ENCODE data around the gene GATA5.

The GATA5 gene

GRCh38 chr20:62472941-62473585 lies 2.7 kb downstream of the GATA5 start:
- DNase-seq (ENCODE audit: low spot score): no peak
- TF ChIP-seq, protein P1, sequence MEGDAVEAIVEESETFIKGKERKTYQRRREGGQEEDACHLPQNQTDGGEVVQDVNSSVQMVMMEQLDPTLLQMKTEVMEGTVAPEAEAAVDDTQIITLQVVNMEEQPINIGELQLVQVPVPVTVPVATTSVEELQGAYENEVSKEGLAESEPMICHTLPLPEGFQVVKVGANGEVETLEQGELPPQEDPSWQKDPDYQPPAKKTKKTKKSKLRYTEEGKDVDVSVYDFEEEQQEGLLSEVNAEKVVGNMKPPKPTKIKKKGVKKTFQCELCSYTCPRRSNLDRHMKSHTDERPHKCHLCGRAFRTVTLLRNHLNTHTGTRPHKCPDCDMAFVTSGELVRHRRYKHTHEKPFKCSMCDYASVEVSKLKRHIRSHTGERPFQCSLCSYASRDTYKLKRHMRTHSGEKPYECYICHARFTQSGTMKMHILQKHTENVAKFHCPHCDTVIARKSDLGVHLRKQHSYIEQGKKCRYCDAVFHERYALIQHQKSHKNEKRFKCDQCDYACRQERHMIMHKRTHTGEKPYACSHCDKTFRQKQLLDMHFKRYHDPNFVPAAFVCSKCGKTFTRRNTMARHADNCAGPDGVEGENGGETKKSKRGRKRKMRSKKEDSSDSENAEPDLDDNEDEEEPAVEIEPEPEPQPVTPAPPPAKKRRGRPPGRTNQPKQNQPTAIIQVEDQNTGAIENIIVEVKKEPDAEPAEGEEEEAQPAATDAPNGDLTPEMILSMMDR (IDR thresholded peaks at IDR 0.05): no peak
- Histone ChIP-seq H3K27ac (no peak overlapping the region), H3K4me3 (no peak overlapping the region)

DNA sequence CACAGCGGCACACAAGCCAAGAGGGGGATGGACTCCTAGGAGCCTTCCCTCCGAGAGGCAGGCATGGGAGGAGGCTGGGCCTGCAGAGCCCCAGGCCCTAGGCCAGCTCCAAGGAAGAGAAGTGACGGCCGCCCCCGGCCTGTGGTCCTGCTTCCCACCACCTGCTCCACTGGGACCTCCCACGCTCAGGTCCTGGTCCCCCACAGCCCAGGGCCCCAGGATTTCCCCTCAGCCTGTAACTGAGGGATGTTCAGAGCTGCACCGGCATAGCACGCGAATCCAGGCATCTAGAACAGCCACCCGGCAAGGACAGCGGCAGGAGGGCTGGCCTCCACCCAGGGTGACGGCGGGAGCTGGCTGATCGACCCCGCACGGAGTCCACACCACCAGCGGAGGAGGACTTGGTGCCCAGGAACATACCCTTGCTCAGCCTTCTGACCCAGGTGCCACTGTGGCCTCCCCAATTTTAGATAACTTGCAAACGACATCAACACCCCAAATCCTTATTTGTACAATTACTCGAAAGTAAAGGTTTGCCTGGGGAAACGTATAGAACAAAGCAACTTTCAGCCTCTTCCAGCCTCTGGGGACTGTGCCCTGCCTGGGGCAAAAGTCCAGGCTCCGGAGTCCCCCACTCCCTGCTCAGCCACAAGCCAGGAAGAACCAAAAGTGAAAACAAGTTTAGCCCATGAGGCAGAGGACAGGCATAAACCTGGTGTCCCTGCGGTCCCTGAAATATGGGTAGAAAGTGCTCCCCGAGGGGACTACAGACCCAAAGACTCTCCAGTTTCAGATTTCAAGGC lies 3.5 kb downstream of the GATA5 start:
- H3K27ac ChIP-seq: no peak overlapping the region
- TF ChIP-seq, protein P1 (IDR thresholded peaks at IDR 0.05): no peak
- H3K4me3 ChIP-seq: no peak overlapping the region
- no peak for DNase-seq (ENCODE audit: low spot score)

DNA sequence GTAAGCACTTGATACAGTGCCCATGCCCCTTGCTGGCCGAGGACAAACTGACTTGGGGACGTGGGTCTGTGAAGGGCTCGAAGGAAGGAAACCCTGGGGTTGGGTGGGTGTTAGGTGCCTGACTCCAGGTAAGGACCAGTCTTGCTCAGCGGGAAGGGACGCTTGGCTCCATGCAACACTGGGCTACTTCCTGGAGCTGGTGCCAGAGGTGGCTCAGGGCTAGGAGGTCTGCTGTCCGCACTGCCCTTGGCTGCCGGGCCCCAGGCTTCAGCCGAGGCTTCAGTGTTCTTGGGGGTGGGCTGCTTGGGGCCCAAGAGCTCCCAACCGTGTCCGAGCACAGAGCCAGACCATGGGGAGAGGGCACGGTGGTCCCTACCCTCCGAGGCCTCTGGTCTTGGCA lies 5.3 kb downstream of the GATA5 start:
- TF ChIP-seq, protein P1 (IDR thresholded peaks at IDR 0.05): no peak
- Histone ChIP-seq H3K27ac (no peak overlapping the region), H3K4me3 (no peak overlapping the region)
- DNase-seq (ENCODE audit: low spot score): no peak

DNA sequence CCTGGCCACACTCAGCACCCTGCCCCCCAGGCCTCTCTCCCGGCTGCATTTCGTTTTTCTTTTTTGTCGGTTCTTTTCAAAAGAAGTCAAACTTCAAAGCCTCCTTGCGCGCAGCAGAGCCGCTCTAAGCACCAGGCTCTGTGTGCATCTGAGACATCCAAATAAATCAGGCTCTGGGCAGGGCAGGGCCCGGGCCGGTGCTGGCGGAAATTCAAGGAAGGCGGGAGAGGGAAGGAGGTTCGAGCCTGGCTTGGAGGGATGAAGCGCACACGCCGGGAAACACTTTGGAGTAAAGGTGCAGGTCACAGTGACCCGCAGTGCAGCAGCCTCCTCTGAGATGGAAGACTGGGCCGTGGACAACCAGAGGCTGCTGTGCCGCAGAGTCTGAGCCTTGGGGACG lies 5.8 kb downstream of the GATA5 start:
- Histone ChIP-seq H3K4me3 (no peak overlapping the region), H3K27ac (no peak overlapping the region)

DNA sequence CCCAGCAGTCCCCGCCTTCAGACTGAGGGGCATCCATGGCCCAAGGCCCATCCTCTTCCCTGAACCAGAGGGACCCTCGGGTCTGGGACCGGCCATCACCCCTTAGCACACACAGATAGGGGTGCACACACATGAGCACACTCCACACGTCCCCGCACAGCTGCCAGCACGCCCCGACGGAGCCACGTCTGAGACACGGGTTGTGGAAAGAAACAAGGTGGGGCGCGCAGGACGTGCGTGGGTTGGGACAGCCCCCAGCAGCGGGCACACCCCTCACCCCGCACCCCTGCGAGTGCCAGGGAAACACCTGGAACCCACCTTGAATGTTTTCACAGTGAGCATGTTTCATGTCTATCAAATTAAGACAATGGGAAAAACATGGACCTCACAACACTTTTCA lies 6.4 kb downstream of the GATA5 start:
- Histone ChIP-seq H3K27ac (no peak overlapping the region), H3K4me3 (no peak overlapping the region)
- TF ChIP-seq, protein P1 (IDR thresholded peaks at IDR 0.05): no peak
- no peak for DNase-seq (ENCODE audit: low spot score)

More for the DNA sequence above, 5.8 kb downstream of the GATA5 start:
- no peak for DNase-seq (ENCODE audit: low spot score)
- TF ChIP-seq, protein P1 (IDR thresholded peaks at IDR 0.05): no peak

DNA sequence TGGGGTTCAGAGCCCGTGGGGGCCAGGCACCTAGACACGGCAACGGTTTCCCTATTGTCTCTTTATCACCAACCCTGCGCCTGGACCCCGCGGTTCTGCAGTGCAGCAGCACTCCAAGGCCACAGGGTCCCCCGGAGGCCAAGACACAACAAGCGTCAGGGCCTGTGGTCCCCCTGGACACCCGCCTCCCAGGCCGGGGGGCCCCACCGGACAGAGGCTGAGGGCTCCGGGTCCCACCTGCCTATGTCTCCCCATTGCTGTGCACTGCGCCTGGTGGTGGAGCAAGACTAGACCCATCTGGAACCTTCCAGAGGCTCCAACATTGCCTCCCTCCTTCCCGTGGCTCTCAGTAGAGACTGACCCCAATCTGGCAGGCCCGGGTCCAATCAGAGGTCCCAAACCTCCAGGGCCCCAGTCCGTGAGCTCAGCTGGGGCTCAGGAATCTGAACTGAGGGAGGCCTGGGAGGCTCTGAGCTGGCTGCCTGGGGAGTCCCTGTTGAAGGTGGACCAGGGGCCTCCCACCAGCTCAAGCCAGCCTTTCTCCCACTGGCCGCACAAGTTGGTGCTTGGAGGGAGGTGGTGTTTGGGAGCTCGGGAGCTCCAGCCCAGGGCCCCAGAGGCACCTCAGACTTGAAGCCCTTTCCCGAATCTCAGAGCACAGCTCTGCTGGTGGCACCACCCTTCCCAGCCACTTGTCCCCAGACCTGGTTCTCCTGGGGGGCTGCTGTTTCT lies 8.8 kb downstream of the GATA5 start:
- Histone ChIP-seq H3K27ac (no peak overlapping the region), H3K4me3 (no peak overlapping the region)
- TF ChIP-seq, protein P1 (IDR thresholded peaks at IDR 0.05): no peak
- no peak for DNase-seq (ENCODE audit: low spot score)
